HCT116 (cell line): Measurements from ENCODE around the gene BARD1. TPM values are rescaled to one million over a fixed set of nuclear protein-coding genes. Genes with fewer than 3 reads are reported as not detected.
"Not testable (repeated sequence)": the region's sequence is repeated elsewhere in the genome, so short reads cannot be mapped to it uniquely, and the experiment has no call there.

Source experiments
- ATAC-seq: fragments of 200-7000 bp; cut with Tn5 transposase; 2 replicates; pipeline ENCODE4 v1.9.1; 2020; ENCODE audit warnings: mild to moderate bottlenecking, moderate library complexity
- BruUV-seq: library from RNA; stranded (reverse); fragments of 400-500 nt; replicated peaks from 2 replicates; lab custom pipeline; 2021; lab: Mats Ljungman, UMichigan
- CTCF ChIA-PET: fragments of 300-600 bp; sonication (Branson Sonifier 250); formaldehyde crosslinking; loops from one replicate; lab custom pipeline; 2021; ENCODE audit warnings: antibody characterized with exemption; lab: Charles Lee
- POLR2A ChIA-PET: fragments of 300-600, 350-600 bp; sonication (Branson Sonifier 250); formaldehyde crosslinking; loops from one replicate; lab custom pipeline; 2021; ENCODE audit warnings: antibody characterized with exemption; lab: Charles Lee
- RAD21 ChIA-PET, 2 experiments: fragments of 300-600 bp; sonication (Branson Sonifier 250); formaldehyde crosslinking; loops; one replicate each; lab custom pipeline; 2023; ENCODE audit warnings: low total read pairs in 2 of 2; ENCODE audit not compliant: uncharacterized antibody in 2 of 2, unreplicated experiment in 2 of 2, low non-redundant PET in 1 of 2; lab: Charles Lee
- DNase-seq: peaks from one replicate; pipeline ENCODE4 v3.0.0-alpha.2; 2010; ENCODE audit warnings: low read depth, low spot score
- H2AFZ ChIP-seq: fragments of 200-600 bp; shearing (Covaris generic), sonication (generic); 2 replicates; pipeline ENCODE4 v1.6.1; 2017; ENCODE audit warnings: low read depth, mixed run types, mixed read lengths, antibody characterized with exemption, low read length; ENCODE audit not compliant: poor library complexity, severe bottlenecking
- H3K27ac ChIP-seq: 2 replicates; pipeline ENCODE4 v1.5.1; 2012; ENCODE audit warnings: low read depth, low read length
- H3K27me3 ChIP-seq: fragments of 200-600 bp; sonication (generic); 2 replicates; pipeline ENCODE4 v1.6.1; 2016; ENCODE audit warnings: mixed run types, low read length, mixed read lengths; ENCODE audit not compliant: insufficient read depth
- H3K36me3 ChIP-seq, 2 experiments: fragments of 200-500 bp in 1 of 2; fragments of 200-600 bp in 1 of 2; sonication (Bioruptor generic) in 1 of 2; sonication (generic) in 1 of 2; 2 replicates each; pipeline versions ENCODE4 v1.5.1 to v1.6.1; 2014 to 2016; ENCODE audit warnings: low read length in 2 of 2, inconsistent platforms in 1 of 2, mixed read lengths in 1 of 2, mixed run types in 1 of 2; ENCODE audit not compliant: insufficient read depth in 2 of 2, control insufficient read depth in 1 of 2
- H3K4me1 ChIP-seq, 2 experiments: fragments of 200-600 bp in 1 of 2; sonication (generic) in 1 of 2; 2 replicates each; pipeline versions ENCODE4 v1.5.1 to v1.6.1; 2012 to 2017; ENCODE audit warnings: low read length in 2 of 2, inconsistent platforms in 1 of 2, mild to moderate bottlenecking in 1 of 2, mixed read lengths in 1 of 2, mixed run types in 1 of 2, moderate library complexity in 1 of 2; ENCODE audit not compliant: insufficient read depth in 2 of 2, control insufficient read depth in 1 of 2
- H3K4me2 ChIP-seq: fragments of 200-600 bp; sonication (generic); 2 replicates; pipeline ENCODE4 v1.6.1; 2017; ENCODE audit warnings: mixed run types, low read length, mixed read lengths
- H3K4me3 ChIP-seq, 2 experiments: fragments of 200-600 bp in 1 of 2; sonication (generic) in 1 of 2; replicated peaks in 1 of 2; 2 replicates each; pipeline ENCODE4 v1.5.1; 2011 to 2016; ENCODE audit warnings: low read length in 2 of 2, control low read depth in 1 of 2, low read depth in 1 of 2, mild to moderate bottlenecking in 1 of 2, mixed read lengths in 1 of 2, mixed run types in 1 of 2
- H3K79me2 ChIP-seq: fragments of 200-600 bp; sonication (generic); 2 replicates; pipeline ENCODE4 v1.6.1; 2017; ENCODE audit warnings: mild to moderate bottlenecking, mixed run types, low read length, moderate library complexity, mixed read lengths; ENCODE audit not compliant: insufficient read depth
- H3K9ac ChIP-seq: fragments of 200-600 bp; sonication (generic); 2 replicates; pipeline ENCODE4 v1.6.1; 2016; ENCODE audit warnings: low read length, mixed read lengths
- H3K9me2 ChIP-seq: fragments of 200-600 bp; sonication (generic), shearing (Covaris generic); 2 replicates; pipeline ENCODE4 v1.6.1; 2017; ENCODE audit warnings: mixed run types, mild to moderate bottlenecking, moderate library complexity; ENCODE audit not compliant: insufficient read depth
- H3K9me3 ChIP-seq, 2 experiments: fragments of 200-500 bp in 1 of 2; fragments of 200-600 bp in 1 of 2; sonication (Bioruptor generic) in 1 of 2; sonication (generic) in 1 of 2; 2 replicates each; pipeline ENCODE4 v1.6.1; 2014 to 2017; ENCODE audit warnings: low read length in 2 of 2, mixed read lengths in 2 of 2, inconsistent platforms in 1 of 2, low read depth in 1 of 2, mild to moderate bottlenecking in 1 of 2, mixed run types in 1 of 2, moderate library complexity in 1 of 2; ENCODE audit not compliant: control insufficient read depth in 1 of 2, insufficient read depth in 1 of 2
- H4K20me1 ChIP-seq: fragments of 200-600 bp; sonication (generic), shearing (Covaris generic); 2 replicates; pipeline ENCODE4 v1.6.1; 2017; ENCODE audit warnings: mixed run types, mild to moderate bottlenecking, moderate library complexity; ENCODE audit not compliant: insufficient read depth
- MAX ChIP-seq: IDR thresholded peaks from 2 replicates; pipeline ENCODE4 v1.6.1; 2012
- REST ChIP-seq: IDR thresholded peaks from 2 replicates; pipeline ENCODE4 v1.6.1; 2012; ENCODE audit warnings: low read depth
- SP1 ChIP-seq: IDR thresholded peaks from 2 replicates; pipeline ENCODE4 v1.6.1; 2012; ENCODE audit warnings: low read depth
- ZFX ChIP-seq: fragments of 450-650 bp; IDR thresholded peaks from 2 replicates; pipeline ENCODE4 v1.6.1; 2017
- intact Hi-C: fragments of 100-400 bp; cut with micrococcal nuclease; formaldehyde crosslinking; loops from 2 replicates; pipeline ENCODE4 v1.10.0; 2022
- total RNA-seq: library from RNA; stranded (reverse); gene quantifications from one replicate; pipeline ENCODE4 v1.2.1, GENCODE V29; 2021; ENCODE audit not compliant: unreplicated experiment

The BARD1 gene
- total RNA-seq, 1 experiment from 2014 or later, result 19.3 TPM

- TF ChIP-seq SP1, result no peak
- no peak for TF ChIP-seq MAX
- no peak for TF ChIP-seq REST
- no peak for TF ChIP-seq ZFX
- ChIA-PET RAD21 (no interaction called here), CTCF (no interaction called here), POLR2A (no interaction called here)
- no peak overlapping the region for H2AFZ ChIP-seq
- no TSS peak for BruUV-seq
- no peak overlapping the region for H3K9ac ChIP-seq
- no peak overlapping the region for H3K4me3 ChIP-seq
- intact Hi-C loops, result no loop called here
- H3K27me3 ChIP-seq, result no peaks in the 10 kb centered on the region
- DNase-seq, result no peak
- no peaks in the 10 kb centered on the region for H3K9me3 ChIP-seq
- no peaks in the 10 kb centered on the region for H3K9me2 ChIP-seq
- no peak for ATAC-seq
- H4K20me1 ChIP-seq, result peaks cover 7% of the 10 kb centered on the region; the same call in 1 of the 2 replicates
- H3K4me1 ChIP-seq, result no peaks in the 10 kb centered on the region
- H3K36me3 ChIP-seq, result 0 out of 4 replicates have a peak, but pooled peaks cover 0 to 3% of the 10 kb centered on the region in 2 experiments
- peaks cover 87% of the 10 kb centered on the region for H3K79me2 ChIP-seq
- no peak overlapping the region for H3K4me2 ChIP-seq
- no peak overlapping the region for H3K27ac ChIP-seq
Measured at GRCh38 chr2:214796911-214797310, 12.6 kb downstream of the BARD1 start.

GRCh38 chr2:214783181-214783580 lies 26.3 kb downstream of the BARD1 start:
- peaks cover 53% of the 10 kb centered on the region for H3K79me2 ChIP-seq
- H2AFZ ChIP-seq, H3K4me1 ChIP-seq, CTCF ChIA-PET, RAD21 ChIA-PET, H3K9ac ChIP-seq, H4K20me1 ChIP-seq, H3K4me3 ChIP-seq, H3K4me2 ChIP-seq, H3K9me2 ChIP-seq, intact Hi-C loops, POLR2A ChIA-PET, H3K27me3 ChIP-seq, ATAC-seq, H3K27ac ChIP-seq, DNase-seq, BruUV-seq, H3K9me3 ChIP-seq: not testable (repeated sequence)
- H3K36me3 ChIP-seq, result peaks cover 0 to 22% of the 10 kb centered on the region in 2 experiments; a peak in 3 of 4 replicates
